ENCODE results near the gene DMKN. TPM values are rescaled to one million over a fixed set of nuclear protein-coding genes. Genes with fewer than 3 reads are reported as not detected.

Gene DMKN
- total RNA-seq, 3 donors from 2014 or later (not counting 1 experiment from before 2014, with no cell fraction given) = 10.7 to 15.3 (median 11.3) TPM

- Histone ChIP-seq H3K36me3 (ENCODE audit: control insufficient read depth, insufficient read depth, low read length) (no peaks in the 10 kb centered on the region), H3K27me3 (ENCODE audit: control insufficient read depth, insufficient read depth, low read length) (no peaks in the 10 kb centered on the region), H3K4me3 (ENCODE audit: low read length) (no peak overlapping the region), H3K27ac (ENCODE audit: low read length) (no peak overlapping the region), H3K9me3 (ENCODE audit: control insufficient read depth, insufficient read depth, low read length) (no peaks in the 10 kb centered on the region), H3K4me1 (ENCODE audit: control insufficient read depth, insufficient read depth, low read length) (no peaks in the 10 kb centered on the region)
- DNase-seq (no peak), ATAC-seq (no peak)
- no peak overlapping the region for H3K4me3 Mint-ChIP-seq
- peaks cover 15 to 19% of the 10 kb centered on the region in 2 donors for H3K27me3 Mint-ChIP-seq (ENCODE audit: low read depth in 2 of 2)
- H3K4me1 Mint-ChIP-seq = no peaks in the 10 kb centered on the region
- no peak overlapping the region for H3K27ac Mint-ChIP-seq
- no peak for TF ChIP-seq CTCF (IDR thresholded peaks at IDR 0.05)
- intact Hi-C loops (cut with micrococcal nuclease) = no loop called here
- WGBS (ENCODE audit: insufficient coverage) = 82% methylated on average over 10 of the region's 10 CpGs
- H3K9me3 Mint-ChIP-seq = no peaks in the 10 kb centered on the region
- H3K36me3 Mint-ChIP-seq = no peaks in the 10 kb centered on the region
Measured at GRCh38 chr19:35487656-35488182, 25.7 kb downstream of the DMKN start.

GRCh38 chr19:35486268-35486708, 27.2 kb downstream of the DMKN start:
- DNase-seq = no peak
- Mint-ChIP-seq H3K4me3 (no peak overlapping the region), H3K36me3 (no peaks in the 10 kb centered on the region), H3K4me1 (no peaks in the 10 kb centered on the region), H3K9me3 (no peaks in the 10 kb centered on the region), H3K27ac (no peak overlapping the region), H3K27me3 (ENCODE audit: low read depth in 2 of 2) (peaks cover 14 to 15% of the 10 kb centered on the region in 2 donors)
- H3K27me3 ChIP-seq (ENCODE audit: control insufficient read depth, insufficient read depth, low read length) = no peaks in the 10 kb centered on the region
- TF ChIP-seq CTCF (IDR thresholded peaks at IDR 0.05) = no peak
- no peak overlapping the region for H3K4me3 ChIP-seq (ENCODE audit: low read length)
- H3K27ac ChIP-seq (ENCODE audit: low read length) = no peak overlapping the region
- no peaks in the 10 kb centered on the region for H3K9me3 ChIP-seq (ENCODE audit: control insufficient read depth, insufficient read depth, low read length)
- intact Hi-C loops (cut with micrococcal nuclease) = no loop called here
- H3K4me1 ChIP-seq (ENCODE audit: control insufficient read depth, insufficient read depth, low read length) = no peaks in the 10 kb centered on the region
- ATAC-seq = no peak
- no peaks in the 10 kb centered on the region for H3K36me3 ChIP-seq (ENCODE audit: control insufficient read depth, insufficient read depth, low read length)
- WGBS (ENCODE audit: insufficient coverage) = 98% methylated on average over 3 of the region's 3 CpGs

- H3K36me3 ChIP-seq (ENCODE audit: control insufficient read depth, insufficient read depth, low read length) = no peaks in the 10 kb centered on the region
- ATAC-seq (no peak), DNase-seq (no peak)
- Mint-ChIP-seq H3K27ac (no peak overlapping the region), H3K4me1 (no peaks in the 10 kb centered on the region), H3K4me3 (no peak overlapping the region), H3K9me3 (no peaks in the 10 kb centered on the region), H3K36me3 (no peaks in the 10 kb centered on the region), H3K27me3 (ENCODE audit: low read depth in 2 of 2) (peaks cover 6 to 15% of the 10 kb centered on the region in 2 donors)
- no peak overlapping the region for H3K27ac ChIP-seq (ENCODE audit: low read length)
- H3K4me3 ChIP-seq (ENCODE audit: low read length) = no peak overlapping the region
- 60% methylated on average over 7 of the region's 7 CpGs for WGBS (ENCODE audit: insufficient coverage)
- intact Hi-C loops (cut with micrococcal nuclease) = no loop called here
- no peaks in the 10 kb centered on the region for H3K9me3 ChIP-seq (ENCODE audit: control insufficient read depth, insufficient read depth, low read length)
- H3K4me1 ChIP-seq (ENCODE audit: control insufficient read depth, insufficient read depth, low read length) = no peaks in the 10 kb centered on the region
- no peak for TF ChIP-seq CTCF (IDR thresholded peaks at IDR 0.05)
- no peaks in the 10 kb centered on the region for H3K27me3 ChIP-seq (ENCODE audit: control insufficient read depth, insufficient read depth, low read length)
Measured at GRCh38 chr19:35484252-35485036, 29.0 kb downstream of the DMKN start.

Measured in natural killer cell (primary cell).